Uterus (tissue), 4 donors: Measurements from ENCODE around the gene INO80C. TPM values are rescaled to one million over a fixed set of nuclear protein-coding genes. Genes with fewer than 3 reads are reported as not detected.
"Not testable (repeated sequence)": the region's sequence is repeated elsewhere in the genome, so short reads cannot be mapped to it uniquely, and the experiment has no call there.

Experiments used
- DNase-seq, 2 donors: peaks; one replicate each; pipeline ENCODE4 v3.0.0-alpha.2; 2019 to 2020
- H3K27ac ChIP-seq, 2 donors: fragments of 200-600 bp; sonication (generic); 1 replicate in 1 of 2; 2 replicates in 1 of 2; pipeline ENCODE4 v1.5.1; 2016 to 2018
- H3K27me3 ChIP-seq, 2 donors: fragments of 200-600 bp; sonication (generic); one replicate each; pipeline ENCODE4 v1.5.1; 2018 to 2019; ENCODE audit warnings: control low read depth in 1 of 2
- H3K36me3 ChIP-seq, 2 donors: fragments of 200-600 bp; sonication (generic); one replicate each; pipeline ENCODE4 v1.5.1; 2019; ENCODE audit warnings: control low read depth in 1 of 2
- H3K4me1 ChIP-seq, 2 donors: fragments of 200-600 bp; sonication (generic); one replicate each; pipeline ENCODE4 v1.5.1; 2018 to 2019; ENCODE audit warnings: control low read depth in 1 of 2
- H3K4me3 ChIP-seq, 2 donors: fragments of 200-600 bp; sonication (generic); 1 replicate in 1 of 2; 2 replicates in 1 of 2; pipeline ENCODE4 v1.5.1; 2018 to 2019; ENCODE audit warnings: mild to moderate bottlenecking in 1 of 2
- H3K9me3 ChIP-seq, 2 donors: fragments of 200-600 bp; sonication (generic); one replicate each; pipeline ENCODE4 v1.5.1; 2019; ENCODE audit warnings: control low read depth in 1 of 2
- POLR2A ChIP-seq, 2 donors: fragments of 450-650 bp; IDR thresholded peaks; one replicate each; pipeline ENCODE4 v1.6.1; 2016; ENCODE audit warnings: antibody characterized with exemption in 2 of 2, mild to moderate bottlenecking in 1 of 2, moderate library complexity in 1 of 2
- intact Hi-C: fragments of 100-400 bp; cut with DNase I; formaldehyde crosslinking; loops from one replicate; pipeline ENCODE4 v1.15.1; 2023; ENCODE audit warnings: low total_unique reads
- total RNA-seq, 4 donors: library from RNA; depleted of rRNA in 3 of 4; stranded (reverse); fragments of >200 nt in 3 of 4; gene quantifications; one replicate each; pipeline versions ENCODE4 v1.1.0 to v1.2.4, GENCODE V29; 2014 to 2023
- TF ChIP-seq, protein P1 (sequence below), 4 experiments: fragments of 200-600 bp in 2 of 4; fragments of 450-650 bp in 2 of 4; sonication (generic) in 2 of 4; IDR thresholded peaks; one replicate each; pipeline ENCODE4 v1.5.1; 2016 to 2019; ENCODE audit warnings: antibody characterized with exemption in 4 of 4, mild to moderate bottlenecking in 2 of 4, moderate library complexity in 1 of 4
- donor health status: DM: yes; HTN: yes; CAD: no.

Gene INO80C
- total RNA-seq, 4 donors from 2014 or later = 0.26 to 14.9 (median 7.0) TPM; not detected in 1

DNA sequence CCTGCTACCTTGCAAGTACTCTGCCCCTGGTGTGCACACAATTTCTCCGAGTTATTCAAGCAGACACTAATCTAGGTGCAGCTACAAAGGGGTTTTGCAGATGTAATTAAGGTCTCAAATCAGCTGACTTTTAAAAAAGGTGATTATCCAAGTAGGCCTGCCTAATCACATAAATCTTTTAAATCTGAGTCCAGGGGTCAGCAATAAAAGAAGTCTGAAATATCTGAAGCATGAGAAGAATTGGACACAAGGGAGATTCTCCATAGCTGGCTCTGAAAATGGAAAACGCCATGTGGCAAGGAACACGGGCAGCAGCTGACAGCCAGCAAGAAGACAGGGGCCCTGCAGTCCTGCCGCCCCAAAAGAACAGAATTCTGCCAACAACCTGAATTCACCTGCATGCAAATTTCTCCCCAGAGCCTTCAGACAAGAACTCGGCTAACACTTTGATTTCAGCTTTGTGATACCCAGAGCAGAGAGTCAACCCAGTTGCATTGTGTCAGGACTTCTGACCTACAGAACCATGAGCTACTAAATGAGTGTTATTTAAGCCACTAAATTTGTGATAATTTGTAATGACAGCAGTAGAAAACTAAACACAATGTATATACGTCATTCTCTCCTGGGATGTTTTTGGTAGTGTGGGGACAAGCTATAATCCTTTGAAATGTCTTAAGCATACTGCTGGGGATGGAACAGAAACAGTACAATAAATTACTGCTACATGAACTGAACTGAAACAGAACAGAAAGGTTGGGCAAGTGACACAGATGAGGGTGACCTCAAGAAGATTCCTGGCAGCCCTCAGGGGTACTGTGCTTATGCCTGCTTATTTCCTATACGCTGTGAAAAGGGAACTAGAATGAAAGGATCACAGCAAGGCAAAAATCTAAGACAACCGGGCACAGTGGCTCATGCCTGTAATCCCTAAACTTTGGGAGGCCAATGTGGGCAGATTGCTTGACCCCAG, 3.2 kb downstream of the INO80C start:
- H3K4me1 ChIP-seq = peaks cover 0 to 5% of the 10 kb centered on the region in 2 donors

DNA sequence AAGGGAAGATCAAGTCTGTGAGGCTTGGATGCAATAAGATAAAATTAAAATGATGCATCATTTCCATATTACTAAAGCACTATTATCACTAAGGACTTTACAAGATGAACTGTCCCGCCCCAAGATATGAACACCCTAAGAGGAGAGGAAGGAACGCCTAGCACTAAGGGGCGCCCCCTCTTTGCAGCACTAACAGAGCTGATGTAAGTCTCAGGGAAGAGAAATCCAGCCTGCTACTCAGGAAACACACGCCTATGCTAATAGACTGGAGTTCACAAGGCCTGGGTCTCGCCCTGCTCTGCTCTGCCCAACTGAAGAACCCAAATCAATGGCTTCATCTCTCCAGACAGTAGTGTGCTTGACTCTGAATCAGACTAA, 6.1 kb downstream of the INO80C start:
- intact Hi-C loops = no loop called here
- Histone ChIP-seq H3K27me3 (no peaks in the 10 kb centered on the region), H3K27ac (no peak overlapping the region), H3K4me1 (peaks cover 0 to 5% of the 10 kb centered on the region in 2 donors), H3K9me3 (no peaks in the 10 kb centered on the region), H3K36me3 (no peaks in the 10 kb centered on the region), H3K4me3 (no peak overlapping the region)
- DNase-seq = no peak
- TF ChIP-seq, protein P1, sequence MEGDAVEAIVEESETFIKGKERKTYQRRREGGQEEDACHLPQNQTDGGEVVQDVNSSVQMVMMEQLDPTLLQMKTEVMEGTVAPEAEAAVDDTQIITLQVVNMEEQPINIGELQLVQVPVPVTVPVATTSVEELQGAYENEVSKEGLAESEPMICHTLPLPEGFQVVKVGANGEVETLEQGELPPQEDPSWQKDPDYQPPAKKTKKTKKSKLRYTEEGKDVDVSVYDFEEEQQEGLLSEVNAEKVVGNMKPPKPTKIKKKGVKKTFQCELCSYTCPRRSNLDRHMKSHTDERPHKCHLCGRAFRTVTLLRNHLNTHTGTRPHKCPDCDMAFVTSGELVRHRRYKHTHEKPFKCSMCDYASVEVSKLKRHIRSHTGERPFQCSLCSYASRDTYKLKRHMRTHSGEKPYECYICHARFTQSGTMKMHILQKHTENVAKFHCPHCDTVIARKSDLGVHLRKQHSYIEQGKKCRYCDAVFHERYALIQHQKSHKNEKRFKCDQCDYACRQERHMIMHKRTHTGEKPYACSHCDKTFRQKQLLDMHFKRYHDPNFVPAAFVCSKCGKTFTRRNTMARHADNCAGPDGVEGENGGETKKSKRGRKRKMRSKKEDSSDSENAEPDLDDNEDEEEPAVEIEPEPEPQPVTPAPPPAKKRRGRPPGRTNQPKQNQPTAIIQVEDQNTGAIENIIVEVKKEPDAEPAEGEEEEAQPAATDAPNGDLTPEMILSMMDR (IDR thresholded peaks at IDR 0.05) = no peak
- no peak for TF ChIP-seq POLR2A (IDR thresholded peaks at IDR 0.05)

More for the DNA sequence above, 3.2 kb downstream of the INO80C start:
- Histone ChIP-seq H3K27me3 (no peaks in the 10 kb centered on the region), H3K9me3 (no peaks in the 10 kb centered on the region), H3K27ac (no peak overlapping the region), H3K4me3 (no peak overlapping the region), H3K36me3 (no peaks in the 10 kb centered on the region)
- no peak for DNase-seq
- no peak for TF ChIP-seq POLR2A (IDR thresholded peaks at IDR 0.05)
- TF ChIP-seq, protein P1 (IDR thresholded peaks at IDR 0.05) = no peak
- intact Hi-C loops = no loop called here

DNA sequence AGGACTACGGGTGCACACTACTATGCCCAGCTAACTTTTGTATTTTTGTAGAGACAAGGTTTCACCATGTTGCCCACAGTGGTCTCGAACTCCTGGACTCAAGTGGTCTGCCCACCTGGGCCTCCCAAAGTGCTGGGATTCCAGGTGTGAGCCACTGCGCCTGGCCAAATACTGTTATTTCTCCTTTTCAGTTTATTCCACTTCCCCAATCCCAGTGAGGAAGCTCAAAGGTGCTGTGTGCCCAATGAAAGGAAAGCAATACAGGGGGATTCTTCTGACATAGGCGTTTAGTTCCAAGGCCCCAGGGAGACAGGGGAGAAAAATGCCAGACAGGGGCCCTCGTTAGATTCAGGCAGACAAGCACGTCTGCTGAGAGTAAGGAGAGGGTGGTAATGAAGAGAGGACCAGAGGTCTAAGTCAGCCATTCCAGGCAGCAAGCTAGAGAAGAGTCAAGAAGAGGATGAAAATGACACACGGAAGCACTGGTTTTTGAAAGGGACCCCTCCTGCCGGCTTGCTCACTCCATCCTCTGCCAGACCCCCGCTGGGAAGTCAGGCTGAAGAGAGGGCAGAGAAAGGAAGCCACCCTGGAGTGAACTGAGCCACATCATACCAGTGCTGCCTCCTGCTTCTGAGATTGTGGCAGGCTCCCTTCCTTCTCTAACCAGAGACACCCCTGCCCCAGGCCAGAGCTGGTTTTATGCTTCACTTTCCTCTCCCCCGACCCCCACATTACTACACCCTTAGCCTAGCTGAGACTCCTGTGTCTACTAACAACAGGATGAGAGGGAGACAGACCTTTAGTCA, 6.7 kb downstream of the INO80C start:
- no peak for TF ChIP-seq POLR2A (IDR thresholded peaks at IDR 0.05)
- TF ChIP-seq, protein P1 (IDR thresholded peaks at IDR 0.05) = no peak
- no peak for DNase-seq
- no peaks in the 10 kb centered on the region for H3K27me3 ChIP-seq
- H3K9me3 ChIP-seq = no peaks in the 10 kb centered on the region
- H3K4me1 ChIP-seq = no peaks in the 10 kb centered on the region
- no peak overlapping the region for H3K27ac ChIP-seq
- H3K4me3 ChIP-seq = no peak overlapping the region
- intact Hi-C loops = no loop called here
- H3K36me3 ChIP-seq = no peaks in the 10 kb centered on the region

DNA sequence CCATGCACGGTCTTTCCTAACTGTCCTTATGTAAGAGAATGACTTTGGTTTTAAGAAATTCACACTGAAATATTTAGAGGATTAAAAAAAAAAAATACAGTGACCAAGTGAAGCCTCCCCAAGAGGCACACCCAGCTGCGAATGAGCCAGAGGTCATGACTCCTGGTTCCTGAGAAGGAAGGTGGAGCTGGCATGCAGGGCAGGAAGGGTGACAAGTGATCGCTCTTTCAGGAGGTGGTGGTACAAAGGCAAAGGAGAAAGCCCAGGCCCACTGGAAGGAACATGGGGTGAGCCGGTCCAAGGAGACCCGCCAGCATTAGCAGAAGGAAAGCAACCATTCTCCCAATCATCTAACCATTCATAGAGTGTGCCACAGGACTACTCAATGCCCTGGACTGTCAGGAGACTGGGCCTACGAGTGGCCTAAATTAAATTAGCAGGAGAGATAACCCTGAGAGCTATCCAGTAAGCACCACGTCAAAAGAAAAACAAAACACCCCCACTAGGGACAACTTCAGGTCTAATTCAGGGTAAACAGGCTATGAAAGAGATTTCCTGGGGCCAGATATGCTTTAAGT, 7.8 kb downstream of the INO80C start:
- Histone ChIP-seq H3K9me3 (no peaks in the 10 kb centered on the region), H3K27ac (peak overlapping the region in 1 of 2 donors; percentile 35), H3K36me3 (no peaks in the 10 kb centered on the region), H3K27me3 (no peaks in the 10 kb centered on the region), H3K4me1 (no peaks in the 10 kb centered on the region), H3K4me3 (no peak overlapping the region)
- intact Hi-C loops = no loop called here
- TF ChIP-seq POLR2A (IDR thresholded peaks at IDR 0.05) = no peak
- TF ChIP-seq, protein P1 (IDR thresholded peaks at IDR 0.05) = no peak
- DNase-seq = no peak

DNA sequence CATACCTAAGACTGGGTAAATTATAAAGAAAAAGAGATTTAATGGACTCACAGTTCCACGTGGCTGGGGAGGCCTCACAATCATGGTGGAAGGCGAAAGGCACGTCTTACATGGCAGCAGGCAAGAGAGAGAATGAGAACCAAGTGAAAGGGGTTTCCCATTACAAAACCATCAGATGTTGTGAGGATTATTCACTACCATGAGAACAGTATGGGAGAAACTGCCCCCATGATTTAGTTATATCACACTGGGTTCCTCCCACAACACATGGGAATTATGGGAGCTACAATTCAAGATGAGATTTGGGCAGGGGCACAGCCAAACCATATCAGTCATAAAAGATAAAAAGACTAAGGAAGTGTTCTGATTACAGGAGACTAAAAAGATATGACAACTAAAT, 8.5 kb downstream of the INO80C start:
- H3K27ac ChIP-seq = peak overlapping the region in 1 of 2 donors; percentile 35
- intact Hi-C loops, H3K9me3 ChIP-seq, H3K36me3 ChIP-seq, DNase-seq, H3K27me3 ChIP-seq, H3K4me3 ChIP-seq, H3K4me1 ChIP-seq: not testable (repeated sequence)

DNA sequence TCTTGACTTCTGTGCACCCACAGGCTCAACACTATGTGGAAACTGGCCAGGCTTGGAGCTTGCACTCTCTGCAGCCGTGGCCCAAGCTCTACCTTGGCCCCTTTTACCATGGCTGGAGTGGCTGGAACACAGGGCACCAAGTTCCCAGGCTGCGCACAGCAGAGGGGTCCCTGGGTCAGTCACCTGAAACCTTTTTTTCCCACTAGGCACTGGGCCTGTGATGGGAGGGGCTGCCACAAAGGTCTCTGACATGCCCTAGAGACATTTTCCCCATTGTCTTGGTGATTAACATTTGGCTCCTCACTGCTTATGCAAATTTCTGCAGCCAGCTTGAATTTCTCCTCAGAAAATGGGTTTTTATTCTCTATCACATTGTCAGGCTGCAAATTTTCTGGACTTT, 9.4 kb downstream of the INO80C start:
- H3K9me3 ChIP-seq, H3K27ac ChIP-seq, H3K27me3 ChIP-seq, DNase-seq, H3K4me3 ChIP-seq, H3K36me3 ChIP-seq, H3K4me1 ChIP-seq, intact Hi-C loops: not testable (repeated sequence)

DNA sequence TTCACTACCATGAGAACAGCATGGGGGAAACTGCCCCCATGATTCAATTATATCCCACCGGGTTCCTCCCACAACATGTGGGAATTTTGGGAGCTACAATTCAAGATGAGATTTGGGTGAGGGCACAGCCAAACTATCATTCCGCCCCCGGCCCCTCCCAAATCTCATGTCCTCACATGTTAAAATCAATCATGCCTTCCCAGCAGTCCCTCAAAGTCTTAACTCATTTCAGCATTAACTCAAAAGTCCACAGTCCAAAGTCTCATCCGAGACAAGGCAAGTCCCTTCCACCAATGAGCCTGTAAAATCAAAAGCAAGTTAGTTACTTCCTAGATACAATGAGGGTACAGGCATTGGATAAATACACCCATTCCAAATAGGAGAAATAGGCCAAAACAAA, 10.2 kb downstream of the INO80C start:
- H3K4me1 ChIP-seq, H3K36me3 ChIP-seq, DNase-seq, H3K9me3 ChIP-seq, H3K4me3 ChIP-seq, intact Hi-C loops, H3K27me3 ChIP-seq, H3K27ac ChIP-seq: not testable (repeated sequence)
